ENCODE results near the gene ECE1. TPM values are rescaled to one million over a fixed set of nuclear protein-coding genes. Genes with fewer than 3 reads are reported as not detected.

ECE1 gene
- total and polyA plus RNA-seq, 10 of the 15 experiments (the other 5 are each of a cell fraction or from before 2014, with no cell fraction given), result 0.97 to 81.0 (median 37.0) TPM

- peak; percentile 84 for TF ChIP-seq PKNOX1 (IDR thresholded peaks at IDR 0.05)
- TF ChIP-seq E4F1 (IDR thresholded peaks at IDR 0.05; ENCODE audit: borderline replicate concordance, partially characterized antibody), result no peak
- no peak for TF ChIP-seq RAD21 (IDR thresholded peaks at IDR 0.05; ENCODE audit: insufficient read depth, low read depth, low read length)
- 0 out of 2 replicates have a peak, but pooled peaks have one; percentile 20 for TF ChIP-seq ZSCAN29 (IDR thresholded peaks at IDR 0.05)
- TF ChIP-seq PBX3 (IDR thresholded peaks at IDR 0.05; ENCODE audit: insufficient replicate concordance, low read depth, low read length), result no peak
- peak; percentile 47; the same call in 1 of the 2 replicates for TF ChIP-seq SMARCA5 (IDR thresholded peaks at IDR 0.05)
- TF ChIP-seq ZNF207 (IDR thresholded peaks at IDR 0.05; ENCODE audit: borderline replicate concordance), result 0 out of 2 replicates have a peak, but pooled peaks have one; percentile 34
- peak; percentile 75 for TF ChIP-seq BCL11A (IDR thresholded peaks at IDR 0.05; ENCODE audit: low read depth, low read length)
- no peak for TF ChIP-seq SMC3 (IDR thresholded peaks at IDR 0.05; ENCODE audit: borderline replicate concordance, low read length)
- no peak for TF ChIP-seq RFX5 (IDR thresholded peaks at IDR 0.05; ENCODE audit: low read depth, low read length)
- no peak for TF ChIP-seq KAT2A (conservative IDR thresholded peaks at IDR 0.05; ENCODE audit: control insufficient read depth, low read depth, low read length)
- peak; percentile 99 for TF ChIP-seq GATAD2B (conservative IDR thresholded peaks at IDR 0.05; ENCODE audit: low read depth)
- peak; percentile 81 to 92 for TF ChIP-seq EP300 (IDR thresholded peaks at IDR 0.05; ENCODE audit: borderline replicate concordance in 1 of 2, control insufficient read depth in 1 of 2, low read depth in 2 of 2, low read length in 2 of 2)
- peak; percentile 96 for TF ChIP-seq NR2F1 (conservative IDR thresholded peaks at IDR 0.05)
- TF ChIP-seq TBL1XR1 (IDR thresholded peaks at IDR 0.05; ENCODE audit: low read depth, low read length), result peak; percentile 55; the same call in 1 of the 2 replicates
- TF ChIP-seq CBX5 (IDR thresholded peaks at IDR 0.05; ENCODE audit: low read depth), result no peak
- TF ChIP-seq EGR1 (IDR thresholded peaks at IDR 0.05; ENCODE audit: borderline replicate concordance in 1 of 2, low read depth in 2 of 2, low read length in 2 of 2), result peak in 1 of 2 experiments; percentile 4; a peak in 1 of 3 replicates
- peak; percentile 91 for TF ChIP-seq RUNX3 (IDR thresholded peaks at IDR 0.05; ENCODE audit: low read length)
- peak; percentile 73 for TF ChIP-seq ZBED1 (IDR thresholded peaks at IDR 0.05; ENCODE audit: borderline replicate concordance)
- TF ChIP-seq CTCF (IDR thresholded peaks at IDR 0.05 in 2 of 3, conservative IDR thresholded peaks at IDR 0.05 in 1 of 3; ENCODE audit: control insufficient read depth in 2 of 3, extremely low read depth in 1 of 3, insufficient read depth in 1 of 3, low read depth in 3 of 3, low read length in 3 of 3), result no peak
- peak; percentile 53; the same call in 2 of the 3 replicates for TF ChIP-seq POU2F2 (IDR thresholded peaks at IDR 0.05; ENCODE audit: borderline replicate concordance, low read depth, low read length)
- TF ChIP-seq EED (IDR thresholded peaks at IDR 0.05; ENCODE audit: low read depth), result peak; percentile 90
These were observed 4.2 kb upstream of the ECE1 start (continued) for GRCh38 chr1:21294266-21294989.

Measured in GM12878 (cell line).